GM19324 (cell line): Measurements from ENCODE around the gene DPYD.
A peak's percentile ranks its signal among the peaks of the same experiment; 100 is the strongest.

Experiments used
- ATAC-seq: cut with Tn5 transposase; IDR thresholded peaks from one replicate; pipeline ENCODE4 v1.9.1; 2021; ENCODE audit warnings: mild to moderate bottlenecking, moderate library complexity; ENCODE audit not compliant: unreplicated experiment, low FRiP score

DPYD gene

DNA sequence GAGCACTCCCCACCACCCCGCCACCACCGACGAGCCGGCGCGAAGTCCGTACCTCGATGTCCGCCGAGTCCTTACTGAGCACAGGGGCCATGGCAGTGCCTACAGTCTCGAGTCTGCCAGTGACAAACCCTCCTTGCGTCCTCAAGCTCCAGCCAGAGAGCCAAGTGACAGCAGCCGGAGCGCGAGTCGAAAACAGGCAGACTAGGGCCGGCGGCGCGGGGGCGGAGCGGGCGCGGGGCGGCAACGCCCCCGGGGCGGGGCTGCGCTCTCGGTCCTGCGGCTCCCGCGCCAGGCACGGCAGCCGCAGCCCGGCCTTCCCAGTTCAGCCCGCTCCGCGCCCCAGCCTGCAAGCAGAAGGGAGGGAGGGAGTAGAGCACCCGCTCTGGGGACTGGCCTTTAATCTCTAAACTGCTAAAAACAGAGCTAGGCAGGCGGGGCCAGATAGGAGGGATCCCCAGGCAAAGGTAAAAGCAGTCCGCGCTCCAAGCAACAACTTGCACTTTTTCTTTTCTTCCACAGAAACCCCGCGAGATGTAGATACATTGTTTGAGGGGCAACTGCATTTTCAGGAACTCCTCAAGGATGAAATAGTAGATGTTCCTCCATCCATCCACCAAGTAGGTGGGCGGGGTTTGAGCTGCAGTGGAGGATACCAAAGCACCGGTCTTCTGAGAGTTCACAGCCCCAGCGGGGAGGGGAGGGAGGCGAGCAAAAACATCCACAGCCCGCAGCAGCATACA, at the start of gene DPYD:
Gene DPYD (minus strand): TSS at position 203 of the 740 bp plus-strand sequence. CDS start 112 bp downstream, at position 91.
- ATAC-seq = peak; percentile 97

DNA sequence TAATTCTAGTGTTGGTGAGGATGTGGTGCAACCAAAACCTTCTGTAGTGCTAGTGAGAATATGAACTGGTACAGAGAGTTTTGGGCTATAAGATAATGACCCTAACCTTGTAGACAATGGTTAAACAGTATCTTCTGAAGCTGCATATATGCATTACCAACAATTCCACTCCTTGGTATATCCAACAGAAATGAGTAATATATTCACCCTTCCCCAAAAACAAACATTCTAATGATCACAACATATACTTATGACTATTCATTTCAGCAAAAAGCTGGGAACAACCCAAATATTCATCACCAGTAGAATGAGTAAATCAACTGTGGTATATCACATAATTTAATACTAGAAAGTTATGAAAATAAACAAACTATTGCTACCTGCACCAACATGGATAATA, 39.6 kb upstream of the DPYD start:
- ATAC-seq = no peak

DNA sequence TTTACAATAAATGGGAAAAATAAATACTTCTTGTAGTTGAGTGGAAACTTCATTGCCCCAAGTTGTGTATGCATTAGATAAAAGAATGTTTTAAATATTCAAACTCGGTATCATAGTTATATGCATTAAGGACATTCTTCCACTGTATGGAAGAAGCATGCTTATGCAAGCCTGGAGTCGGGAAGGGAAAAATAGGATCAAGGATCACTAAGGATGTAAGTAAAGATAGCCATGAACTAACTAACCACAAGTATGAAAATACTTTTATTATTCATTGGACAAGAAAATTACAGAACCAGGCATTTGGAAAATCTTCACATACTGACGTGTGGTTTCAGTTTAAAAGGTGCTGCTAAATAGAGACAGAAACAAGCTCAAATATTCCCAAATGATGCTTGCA, 26.9 kb upstream of the DPYD start:
- no peak for ATAC-seq

- ATAC-seq = no peak
These were observed 22.5 kb upstream of the DPYD start for GRCh38 chr1:97943354-97943753.

DNA sequence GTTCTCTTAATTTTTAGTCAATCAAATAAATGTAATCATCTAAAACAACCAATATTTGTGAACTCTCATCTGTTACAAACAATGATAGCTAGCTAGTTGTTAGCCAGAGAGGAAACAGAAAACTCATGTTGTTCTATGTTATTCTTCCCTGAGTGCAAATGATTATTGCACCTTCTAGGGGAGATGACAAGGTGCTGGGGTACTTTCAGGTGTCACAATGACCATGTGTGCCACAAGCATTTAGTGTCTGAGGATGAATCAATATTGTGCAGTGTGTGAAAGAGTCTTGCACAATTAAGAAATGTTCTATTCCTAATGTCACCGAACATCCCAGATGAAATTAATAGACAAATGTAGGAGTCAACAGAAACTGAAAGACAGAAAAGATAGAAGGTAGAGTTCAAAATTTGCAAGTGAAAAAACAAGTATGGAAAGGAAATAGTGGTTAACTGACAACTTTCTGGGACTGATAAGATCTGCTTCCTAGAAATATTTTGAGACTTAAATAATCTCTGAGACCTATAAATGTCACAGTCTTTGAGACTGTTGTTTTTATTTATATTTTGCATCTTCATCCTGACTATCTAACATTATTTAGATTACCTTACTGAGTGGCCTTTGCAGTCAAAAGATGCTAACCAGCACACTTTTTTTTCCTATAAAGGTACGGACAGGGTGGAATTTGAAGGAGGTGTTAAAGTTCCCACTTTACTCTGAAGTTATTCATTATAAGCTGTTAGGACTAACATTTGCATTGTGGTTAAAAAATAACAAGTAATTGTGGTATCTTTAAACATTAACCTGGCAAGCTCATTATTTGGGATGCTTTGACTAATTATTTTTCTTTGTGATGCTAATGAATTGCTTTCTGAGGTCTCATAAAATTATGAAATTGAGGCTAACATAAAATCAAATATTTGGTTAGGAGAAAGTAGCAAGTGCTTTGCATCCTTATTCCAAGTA, 21.6 kb upstream of the DPYD start:
- no peak for ATAC-seq

DNA sequence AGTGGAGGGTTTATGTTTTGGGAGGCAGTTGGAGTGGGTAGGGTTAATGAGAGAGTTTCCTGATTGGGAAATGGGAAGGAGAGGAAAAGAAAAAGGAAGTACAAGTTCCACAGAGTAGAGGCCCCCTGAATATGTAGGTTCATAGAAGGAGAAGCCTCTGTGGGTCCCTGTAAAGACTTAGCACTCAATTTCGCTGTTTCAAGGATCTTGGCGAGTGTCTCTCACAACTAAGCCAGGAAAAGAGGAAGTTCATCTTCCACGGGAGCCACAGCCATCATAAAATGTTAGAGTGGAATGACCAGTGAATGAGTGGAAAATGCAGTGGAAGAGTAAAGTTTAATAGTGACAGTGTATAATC, 17.4 kb upstream of the DPYD start:
- no peak for ATAC-seq

GRCh38 chr1:97936976-97937375, 16.1 kb upstream of the DPYD start:
- ATAC-seq = no peak

DNA sequence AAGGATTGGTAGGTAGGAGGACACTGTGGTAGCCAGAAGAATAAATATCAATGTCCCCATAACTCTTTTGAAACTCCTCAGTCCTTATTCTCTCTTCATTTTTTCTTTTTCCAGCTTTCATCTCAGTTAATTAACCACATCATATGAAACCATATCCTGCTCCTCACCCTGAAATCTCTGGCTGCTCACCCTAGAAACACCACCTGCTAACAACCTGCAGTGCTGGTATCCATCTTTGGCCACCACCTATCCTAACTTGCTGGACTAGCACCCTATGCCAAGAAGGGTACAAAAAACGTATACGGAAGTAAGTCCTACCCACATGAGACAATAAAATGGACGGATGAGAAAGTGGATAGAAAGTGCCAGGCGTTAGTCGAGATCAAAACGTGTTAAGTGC, 13.7 kb upstream of the DPYD start:
- ATAC-seq = no peak

GRCh38 chr1:97929874-97930851, 9.3 kb upstream of the DPYD start:
- no peak for ATAC-seq

DNA sequence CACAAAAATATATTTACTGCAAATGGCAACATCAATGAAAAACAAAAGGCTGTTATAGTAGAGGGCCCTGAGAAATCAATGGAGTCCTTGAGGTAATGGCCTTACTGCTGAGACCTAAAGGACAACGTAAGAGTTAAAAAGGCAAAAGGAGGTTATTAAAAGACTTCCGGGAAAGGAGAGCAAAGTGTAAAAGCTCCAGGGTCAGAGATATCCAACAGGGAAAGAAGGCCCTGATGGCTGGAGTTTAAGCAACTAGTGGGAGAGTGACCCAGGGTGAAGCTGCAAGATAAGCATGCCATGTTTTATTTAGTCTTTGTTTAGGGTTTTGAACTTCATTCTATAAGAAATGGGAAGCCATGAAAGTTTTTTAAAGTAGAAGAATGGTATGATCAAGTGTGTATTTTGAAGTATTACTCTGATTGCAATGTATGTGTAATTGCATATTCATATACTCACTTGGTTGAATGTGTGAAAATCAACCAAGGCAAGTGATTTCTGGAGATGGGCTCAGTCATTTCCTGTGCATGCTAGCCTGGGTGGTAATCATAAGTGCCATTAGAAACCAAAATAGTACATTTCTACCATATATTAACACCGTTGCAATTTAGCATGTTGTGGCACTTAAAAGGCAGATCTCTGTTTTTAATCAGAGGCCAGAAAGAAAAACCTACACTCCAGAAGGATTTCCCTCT, 5.3 kb upstream of the DPYD start:
- no peak for ATAC-seq

- no peak for ATAC-seq
These were observed 4.3 kb upstream of the DPYD start for GRCh38 chr1:97925151-97925550.

DNA sequence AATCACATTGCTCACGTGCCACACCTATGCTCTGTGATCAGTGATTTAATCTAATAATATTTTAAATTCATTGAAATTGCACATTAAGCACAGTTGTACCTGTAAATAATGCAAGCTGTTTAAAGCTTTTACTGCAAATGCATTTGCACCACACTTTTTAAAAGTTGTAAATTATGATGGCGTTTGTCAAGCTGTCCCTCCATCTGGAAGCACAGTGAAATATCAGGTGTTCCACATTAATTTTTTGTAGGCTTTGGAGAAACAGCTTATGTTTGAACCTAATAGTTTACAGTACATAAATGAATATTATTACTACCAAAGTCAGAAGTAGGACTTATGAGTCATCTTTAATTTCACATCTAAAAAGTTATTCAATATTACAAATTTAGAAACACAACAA, 3.0 kb upstream of the DPYD start:
- no peak for ATAC-seq

DNA sequence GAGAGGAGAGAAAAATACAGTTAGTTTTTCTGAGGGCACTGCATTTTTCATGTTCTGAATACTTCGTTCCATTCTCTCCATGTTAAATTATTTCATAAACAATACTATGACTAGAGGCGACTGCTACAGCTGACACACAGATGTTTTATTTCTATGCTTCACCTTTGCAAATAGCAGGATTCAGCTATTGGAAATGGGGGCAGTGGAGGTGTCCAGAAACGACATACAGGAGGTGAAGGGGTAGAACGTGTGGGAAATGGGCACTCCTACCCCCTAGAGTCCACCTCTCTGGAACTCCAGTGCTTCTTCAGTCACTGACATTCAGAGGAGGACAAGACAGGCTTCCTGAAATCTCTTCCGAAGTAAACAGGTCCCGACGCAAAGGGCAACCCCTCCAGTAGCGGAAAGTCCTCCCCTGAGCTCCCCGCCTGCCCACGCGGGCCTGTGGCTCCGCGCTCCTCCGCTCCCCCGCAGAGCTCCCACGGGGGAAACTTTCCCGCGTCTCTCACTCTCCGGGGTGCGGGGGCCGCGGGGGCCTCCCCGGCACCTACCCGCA, 480 bp downstream of the DPYD start:
- ATAC-seq = no peak

GRCh38 chr1:97919585-97920261, 1.1 kb downstream of the DPYD start:
- no peak for ATAC-seq

- no peak for ATAC-seq
These were observed 1.9 kb downstream of the DPYD start for GRCh38 chr1:97918961-97919360.

GRCh38 chr1:97913506-97914139, 7.2 kb downstream of the DPYD start:
- ATAC-seq = no peak

DNA sequence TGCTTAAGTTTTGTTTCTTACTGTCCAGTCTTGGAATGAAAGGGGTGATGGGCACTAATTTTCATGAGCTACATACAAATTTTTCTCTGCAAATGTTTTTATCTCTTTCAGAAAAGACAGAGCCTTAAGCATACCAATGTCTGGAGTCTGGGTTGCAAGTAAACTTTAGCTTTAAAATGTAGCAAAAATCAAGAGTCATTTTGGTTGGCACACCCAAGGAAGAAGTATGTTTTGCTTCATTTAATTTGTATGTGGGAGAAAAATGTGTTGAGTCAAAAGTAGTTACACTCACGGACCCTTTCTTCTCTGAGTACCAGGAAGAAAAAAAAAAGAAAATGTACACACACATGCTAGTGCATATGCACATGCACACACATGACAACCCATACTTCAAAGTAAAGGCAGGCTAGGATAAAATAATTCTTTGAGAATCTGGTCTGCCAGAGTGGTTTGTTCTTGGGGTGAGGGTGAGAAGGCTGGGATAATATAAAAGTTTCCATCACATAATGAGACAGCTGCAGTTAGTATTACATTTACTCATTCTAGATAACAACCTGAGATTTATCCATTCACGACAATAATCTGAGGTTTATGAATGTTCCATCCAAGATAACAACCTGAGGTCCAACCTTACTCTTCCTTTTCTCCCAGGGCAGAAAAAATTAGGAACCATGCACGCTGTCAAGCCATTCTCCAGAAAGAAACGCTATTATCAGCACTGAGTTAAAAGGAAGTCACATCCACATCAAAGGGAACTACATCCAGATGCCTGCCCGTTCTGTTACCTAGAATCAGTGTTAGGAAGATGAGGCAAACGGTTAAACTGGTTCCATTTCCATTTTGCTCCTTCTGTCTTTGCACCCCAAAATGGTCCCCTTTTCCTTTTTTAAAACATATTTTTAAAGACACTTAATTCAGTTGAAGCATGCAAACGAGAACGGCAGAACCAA, 9.3 kb downstream of the DPYD start:
- ATAC-seq = no peak

DNA sequence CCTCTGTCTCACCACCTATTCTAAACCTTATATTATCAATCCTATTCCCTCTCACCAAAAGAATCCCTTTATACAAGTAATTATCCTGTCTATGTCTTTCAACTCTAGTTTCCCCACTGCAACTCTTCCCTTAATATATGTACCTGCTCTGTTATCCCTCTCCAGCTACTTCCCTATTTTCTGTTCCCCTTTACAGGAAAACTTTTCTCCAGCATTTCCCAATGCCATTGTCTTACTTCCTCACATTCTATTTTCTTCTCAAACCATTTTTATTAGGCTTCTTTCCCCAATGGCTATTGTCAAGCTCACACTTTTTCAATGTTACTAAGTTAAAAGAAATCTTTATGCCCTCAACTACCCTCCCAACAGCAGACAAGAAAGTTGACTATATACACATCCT, 11.6 kb downstream of the DPYD start:
- ATAC-seq = no peak
